ENCODE data around the gene NEK4. TPM values are rescaled to one million over a fixed set of nuclear protein-coding genes. Genes with fewer than 3 reads are reported as not detected.

The NEK4 gene
- polyA plus RNA-seq, 1 donor (not counting 4 experiments of a cell fraction or from before 2014, with no cell fraction given): 13.6 TPM

DNA sequence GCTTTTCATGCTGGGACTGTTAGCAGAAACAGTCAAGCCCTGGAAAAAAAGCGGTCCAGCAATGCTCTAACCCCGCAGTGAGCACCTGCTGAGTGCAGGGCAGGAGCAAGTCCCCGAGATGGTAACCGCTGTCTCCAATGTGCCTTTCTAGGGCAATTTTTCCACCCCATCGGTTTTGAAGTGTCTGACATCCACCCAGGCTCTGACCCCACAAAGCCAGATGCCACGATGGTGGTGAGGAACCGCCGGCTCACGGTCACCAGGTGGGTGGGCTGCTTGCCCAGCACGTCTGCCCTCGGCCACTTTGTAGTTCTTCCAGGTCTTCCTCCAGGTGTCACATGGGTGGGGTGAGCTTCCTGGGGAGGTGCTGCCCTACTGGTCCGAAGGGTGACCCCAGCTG lies 20.6 kb upstream of the NEK4 start:
- Histone ChIP-seq H3K27me3 (ENCODE audit: control insufficient read depth, extremely low read depth, insufficient read depth, low read length) (peaks cover 13% of the 10 kb centered on the region), H3K4me3 (ENCODE audit: control insufficient read depth in 2 of 3, extremely low read depth in 1 of 3, insufficient read depth in 2 of 3, low read depth in 1 of 3, low read length in 3 of 3) (no peak overlapping the region), H3K27ac (ENCODE audit: control insufficient read depth, insufficient read depth, low read length) (no peak overlapping the region), H3K79me2 (ENCODE audit: control insufficient read depth, insufficient read depth, low read length) (no peaks in the 10 kb centered on the region), H4K20me1 (ENCODE audit: control insufficient read depth, extremely low read depth, insufficient read depth, low read length) (no peaks in the 10 kb centered on the region), H3K9me1 (ENCODE audit: control insufficient read depth, extremely low read depth, insufficient read depth, low read length) (no peaks in the 10 kb centered on the region), H3K4me1 (ENCODE audit: control insufficient read depth, extremely low read depth, insufficient read depth, low read length) (no peaks in the 10 kb centered on the region), H3K9me3 (ENCODE audit: control insufficient read depth, low read depth, low read length) (no peaks in the 10 kb centered on the region), H3K9ac (ENCODE audit: control insufficient read depth, extremely low read depth, insufficient read depth, low read length) (no peak overlapping the region), H3K36me3 (ENCODE audit: control insufficient read depth in 2 of 2, extremely low read depth in 1 of 2, insufficient read depth in 2 of 2, low read length in 2 of 2) (no peaks in the 10 kb centered on the region), H2AFZ (ENCODE audit: control insufficient read depth, low read length) (no peak overlapping the region), H3K4me2 (ENCODE audit: control insufficient read depth, extremely low read depth, insufficient read depth, low read depth, low read length) (no peak overlapping the region)
- no peak for TF ChIP-seq EZH2 (IDR thresholded peaks at IDR 0.05; ENCODE audit: low read length)
- TF ChIP-seq, protein P1, sequence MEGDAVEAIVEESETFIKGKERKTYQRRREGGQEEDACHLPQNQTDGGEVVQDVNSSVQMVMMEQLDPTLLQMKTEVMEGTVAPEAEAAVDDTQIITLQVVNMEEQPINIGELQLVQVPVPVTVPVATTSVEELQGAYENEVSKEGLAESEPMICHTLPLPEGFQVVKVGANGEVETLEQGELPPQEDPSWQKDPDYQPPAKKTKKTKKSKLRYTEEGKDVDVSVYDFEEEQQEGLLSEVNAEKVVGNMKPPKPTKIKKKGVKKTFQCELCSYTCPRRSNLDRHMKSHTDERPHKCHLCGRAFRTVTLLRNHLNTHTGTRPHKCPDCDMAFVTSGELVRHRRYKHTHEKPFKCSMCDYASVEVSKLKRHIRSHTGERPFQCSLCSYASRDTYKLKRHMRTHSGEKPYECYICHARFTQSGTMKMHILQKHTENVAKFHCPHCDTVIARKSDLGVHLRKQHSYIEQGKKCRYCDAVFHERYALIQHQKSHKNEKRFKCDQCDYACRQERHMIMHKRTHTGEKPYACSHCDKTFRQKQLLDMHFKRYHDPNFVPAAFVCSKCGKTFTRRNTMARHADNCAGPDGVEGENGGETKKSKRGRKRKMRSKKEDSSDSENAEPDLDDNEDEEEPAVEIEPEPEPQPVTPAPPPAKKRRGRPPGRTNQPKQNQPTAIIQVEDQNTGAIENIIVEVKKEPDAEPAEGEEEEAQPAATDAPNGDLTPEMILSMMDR (optimal IDR thresholded peaks at IDR 0.05 in 1 of 3, IDR thresholded peaks at IDR 0.05 in 1 of 3, conservative IDR thresholded peaks at IDR 0.05 in 1 of 3; ENCODE audit: extremely low read depth in 1 of 3, insufficient read depth in 2 of 3, low read length in 3 of 3): no peak
- dilution Hi-C loops (cut with MboI; ENCODE audit: extremely low pct_ligation_motif_present, low sequenced_read_pairs): no loop called here
- FAIRE-seq: no peak
- no peak for DNase-seq (ENCODE audit: low read depth, low spot score)

DNA sequence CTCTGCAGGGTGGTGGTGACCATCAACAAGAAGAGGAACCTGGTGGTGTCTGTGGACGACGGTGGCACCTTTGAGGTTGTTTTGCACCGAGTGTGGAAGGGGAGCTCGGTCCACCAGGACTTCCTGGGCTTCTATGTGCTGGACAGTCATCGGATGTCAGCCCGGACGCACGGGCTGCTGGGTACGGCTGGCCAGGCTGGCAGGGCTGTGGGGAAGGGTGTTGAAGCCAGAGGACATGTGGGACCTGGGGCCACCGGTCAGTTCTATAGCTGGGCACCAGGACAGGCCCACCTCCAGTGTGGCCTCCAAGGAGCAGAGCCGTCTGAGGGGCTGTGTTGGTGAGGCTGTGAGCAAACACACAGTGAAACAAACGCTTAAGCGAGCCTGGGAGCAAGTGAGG lies 20.0 kb upstream of the NEK4 start:
- dilution Hi-C loops (cut with MboI; ENCODE audit: extremely low pct_ligation_motif_present, low sequenced_read_pairs): no loop called here
- Histone ChIP-seq H3K79me2 (ENCODE audit: control insufficient read depth, insufficient read depth, low read length) (no peaks in the 10 kb centered on the region), H3K4me1 (ENCODE audit: control insufficient read depth, extremely low read depth, insufficient read depth, low read length) (no peaks in the 10 kb centered on the region), H3K9me3 (ENCODE audit: control insufficient read depth, low read depth, low read length) (no peaks in the 10 kb centered on the region), H3K9me1 (ENCODE audit: control insufficient read depth, extremely low read depth, insufficient read depth, low read length) (no peaks in the 10 kb centered on the region), H3K27me3 (ENCODE audit: control insufficient read depth, extremely low read depth, insufficient read depth, low read length) (peaks cover 13% of the 10 kb centered on the region), H3K27ac (ENCODE audit: control insufficient read depth, insufficient read depth, low read length) (no peak overlapping the region), H2AFZ (ENCODE audit: control insufficient read depth, low read length) (no peak overlapping the region), H4K20me1 (ENCODE audit: control insufficient read depth, extremely low read depth, insufficient read depth, low read length) (no peaks in the 10 kb centered on the region), H3K36me3 (ENCODE audit: control insufficient read depth in 2 of 2, extremely low read depth in 1 of 2, insufficient read depth in 2 of 2, low read length in 2 of 2) (no peaks in the 10 kb centered on the region), H3K4me3 (ENCODE audit: control insufficient read depth in 2 of 3, extremely low read depth in 1 of 3, insufficient read depth in 2 of 3, low read depth in 1 of 3, low read length in 3 of 3) (no peak overlapping the region), H3K9ac (ENCODE audit: control insufficient read depth, extremely low read depth, insufficient read depth, low read length) (no peak overlapping the region), H3K4me2 (ENCODE audit: control insufficient read depth, extremely low read depth, insufficient read depth, low read depth, low read length) (no peak overlapping the region)
- DNase-seq (ENCODE audit: low read depth, low spot score) (no peak), FAIRE-seq (no peak)
- TF ChIP-seq, protein P1 (optimal IDR thresholded peaks at IDR 0.05 in 1 of 3, IDR thresholded peaks at IDR 0.05 in 1 of 3, conservative IDR thresholded peaks at IDR 0.05 in 1 of 3; ENCODE audit: extremely low read depth in 1 of 3, insufficient read depth in 2 of 3, low read length in 3 of 3): no peak
- TF ChIP-seq EZH2 (IDR thresholded peaks at IDR 0.05; ENCODE audit: low read length): no peak
